Astrocyte of the cerebellum (primary cell): Measurements from ENCODE around the gene SCML1.

Experiments used
- DNase-seq: peaks from one replicate; pipeline ENCODE4 v3.0.0-alpha.2; 2011; ENCODE audit warnings: low read depth
- H3K4me3 ChIP-seq: 2 replicates; pipeline ENCODE4 v1.5.1; 2011; ENCODE audit warnings: mild to moderate bottlenecking, low read depth, low read length, moderate library complexity
- in situ Hi-C: cut with HindIII; loops from 2 replicates; pipeline ENCODE4 v1.10.0; 2017; ENCODE audit warnings: low sequenced_read_pairs
- TF ChIP-seq, protein P1 (sequence below): IDR thresholded peaks from 2 replicates; pipeline ENCODE4 v1.5.1; 2012; ENCODE audit warnings: low read length, low read depth, moderate library complexity, mild to moderate bottlenecking; ENCODE audit errors: missing control alignments

SCML1 gene

DNA sequence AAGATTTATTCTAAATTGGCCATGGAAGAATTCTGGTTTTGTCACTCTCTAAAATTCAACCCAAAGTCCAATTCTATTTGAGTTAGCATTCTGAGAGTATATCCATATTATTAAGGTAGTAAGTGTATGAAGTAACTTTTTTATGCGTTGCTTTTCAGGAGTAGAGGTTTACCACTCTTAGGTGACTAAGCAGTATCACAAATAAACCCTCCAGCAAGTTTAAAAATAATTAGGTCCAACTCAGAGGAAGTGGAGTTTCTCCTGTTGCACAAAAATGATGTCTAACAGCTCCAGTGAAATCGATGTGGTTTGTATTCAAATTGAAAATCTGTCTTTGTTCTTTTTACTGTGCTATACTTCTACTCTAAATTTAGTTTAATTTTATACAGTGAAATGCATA lies 6.6 kb downstream of the SCML1 start:
- H3K4me3 ChIP-seq = no peak overlapping the region
- in situ Hi-C loops = no loop called here
- no peak for DNase-seq
- TF ChIP-seq, protein P1, sequence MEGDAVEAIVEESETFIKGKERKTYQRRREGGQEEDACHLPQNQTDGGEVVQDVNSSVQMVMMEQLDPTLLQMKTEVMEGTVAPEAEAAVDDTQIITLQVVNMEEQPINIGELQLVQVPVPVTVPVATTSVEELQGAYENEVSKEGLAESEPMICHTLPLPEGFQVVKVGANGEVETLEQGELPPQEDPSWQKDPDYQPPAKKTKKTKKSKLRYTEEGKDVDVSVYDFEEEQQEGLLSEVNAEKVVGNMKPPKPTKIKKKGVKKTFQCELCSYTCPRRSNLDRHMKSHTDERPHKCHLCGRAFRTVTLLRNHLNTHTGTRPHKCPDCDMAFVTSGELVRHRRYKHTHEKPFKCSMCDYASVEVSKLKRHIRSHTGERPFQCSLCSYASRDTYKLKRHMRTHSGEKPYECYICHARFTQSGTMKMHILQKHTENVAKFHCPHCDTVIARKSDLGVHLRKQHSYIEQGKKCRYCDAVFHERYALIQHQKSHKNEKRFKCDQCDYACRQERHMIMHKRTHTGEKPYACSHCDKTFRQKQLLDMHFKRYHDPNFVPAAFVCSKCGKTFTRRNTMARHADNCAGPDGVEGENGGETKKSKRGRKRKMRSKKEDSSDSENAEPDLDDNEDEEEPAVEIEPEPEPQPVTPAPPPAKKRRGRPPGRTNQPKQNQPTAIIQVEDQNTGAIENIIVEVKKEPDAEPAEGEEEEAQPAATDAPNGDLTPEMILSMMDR = no peak

DNA sequence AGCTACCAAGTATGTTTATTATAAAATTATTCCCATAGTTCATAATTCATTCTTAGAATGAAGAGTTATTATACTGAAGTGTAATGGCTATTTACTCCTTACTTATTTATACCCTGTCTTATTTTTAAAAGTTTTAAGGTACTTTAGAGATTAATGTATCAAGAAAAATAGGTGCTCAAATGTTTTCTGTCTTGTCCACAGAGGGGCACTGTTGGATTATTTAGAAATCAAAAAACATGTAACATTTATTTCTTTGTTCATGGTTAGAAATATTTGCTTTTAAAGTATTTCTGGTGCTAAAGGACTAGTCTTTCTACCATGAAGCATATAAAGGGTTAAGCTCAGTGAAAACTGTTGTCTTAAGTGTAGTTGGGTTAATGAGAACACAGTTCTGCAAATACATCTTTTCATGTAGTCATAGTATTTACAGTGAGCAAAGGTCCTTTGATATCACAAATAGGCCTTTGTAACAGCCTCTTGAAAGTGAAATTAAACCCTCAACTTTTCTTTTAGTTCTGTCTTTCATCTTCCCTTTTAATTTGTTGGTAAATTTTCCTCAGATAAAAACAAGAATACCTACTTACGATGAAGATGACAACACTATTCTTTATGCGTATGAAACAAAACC lies 7.7 kb downstream of the SCML1 start:
- in situ Hi-C loops = no loop called here
- TF ChIP-seq, protein P1 = no peak
- DNase-seq = no peak
- H3K4me3 ChIP-seq = no peak overlapping the region

DNA sequence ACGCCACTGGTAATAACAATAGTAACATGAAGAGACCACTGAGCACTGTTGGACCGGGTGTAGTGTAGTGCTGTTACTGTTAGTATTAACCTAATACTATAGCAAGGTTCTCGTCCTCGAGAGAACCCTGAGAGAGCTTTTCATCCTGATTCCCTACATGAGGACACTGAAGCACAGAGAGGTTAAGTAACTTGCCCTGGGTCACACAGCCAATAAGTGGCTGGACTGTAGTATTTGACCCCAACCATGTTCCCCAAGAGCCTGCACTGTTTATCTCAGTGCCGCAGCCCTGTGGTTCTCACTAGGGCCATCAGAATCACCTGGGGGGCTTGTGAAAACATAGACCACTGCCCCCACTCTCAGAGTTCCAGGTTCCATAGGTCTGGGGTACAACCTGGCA lies 10.4 kb downstream of the SCML1 start:
- H3K4me3 ChIP-seq = no peak overlapping the region
- in situ Hi-C loops = no loop called here
- TF ChIP-seq, protein P1 = no peak
- no peak for DNase-seq

DNA sequence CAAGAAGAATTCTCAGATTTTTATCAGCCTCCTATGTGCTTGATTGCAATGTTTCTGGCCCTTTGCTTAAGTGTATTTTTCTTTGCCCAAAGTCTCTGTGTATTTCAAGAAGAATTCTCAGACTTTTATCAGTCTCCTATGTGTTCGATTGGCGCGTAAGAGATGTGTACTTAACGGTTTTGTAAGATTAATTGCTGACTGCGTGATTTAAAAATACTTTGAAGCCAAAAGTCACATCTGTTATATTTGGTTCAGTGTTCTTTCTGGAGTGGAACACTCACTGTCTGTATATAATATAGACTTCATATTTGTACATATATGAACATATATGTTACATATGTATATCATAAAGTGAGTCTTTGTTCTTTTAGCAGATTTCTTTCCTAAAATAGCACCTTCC lies 11.4 kb downstream of the SCML1 start:
- no peak overlapping the region for H3K4me3 ChIP-seq
- no peak for DNase-seq
- in situ Hi-C loops = no loop called here
- TF ChIP-seq, protein P1 = no peak

DNA sequence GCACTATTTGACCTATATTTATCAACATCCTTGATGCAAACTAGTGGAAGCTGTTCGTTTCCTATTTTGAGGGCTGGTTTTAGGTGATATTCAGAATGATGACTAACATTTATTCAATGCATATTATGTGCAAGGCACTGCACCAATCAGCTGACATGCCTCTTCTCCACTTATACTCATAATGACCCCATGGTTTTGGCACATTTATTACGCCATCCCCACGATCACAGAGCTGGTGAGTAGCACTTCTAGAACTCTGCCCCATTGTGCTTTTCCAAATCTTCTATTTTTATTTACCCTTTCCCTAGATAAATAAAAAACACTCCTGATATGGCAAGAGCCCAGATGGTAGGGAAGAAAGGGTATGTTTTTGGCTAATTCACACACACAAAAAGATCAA lies 13.1 kb downstream of the SCML1 start:
- in situ Hi-C loops = no loop called here
- TF ChIP-seq, protein P1 = no peak
- DNase-seq = no peak
- H3K4me3 ChIP-seq = no peak overlapping the region

GRCh38 chrX:17758382-17758781 lies 21.1 kb downstream of the SCML1 start:
- in situ Hi-C loops = no loop called here
- no peak overlapping the region for H3K4me3 ChIP-seq
- no peak for DNase-seq
- TF ChIP-seq, protein P1 = no peak

DNA sequence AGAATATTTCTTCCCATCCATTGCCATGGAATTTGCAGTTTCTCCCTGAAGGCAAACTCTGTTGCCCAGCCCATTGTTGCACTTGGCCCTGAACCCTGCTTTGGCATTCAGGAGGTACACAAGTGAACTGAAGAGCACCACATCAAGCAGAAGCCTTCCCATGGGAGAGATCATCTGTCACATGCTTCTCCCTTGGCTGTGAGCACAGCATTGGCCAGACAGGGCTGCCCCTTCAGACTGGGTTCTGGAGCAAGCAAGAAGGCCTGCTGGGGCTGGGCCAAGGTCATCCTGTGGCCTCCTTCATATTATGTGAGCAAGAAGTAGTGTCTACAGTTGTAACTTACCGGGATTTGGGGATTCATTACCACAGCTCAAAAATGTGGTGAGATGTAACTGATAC lies 22.7 kb downstream of the SCML1 start:
- TF ChIP-seq, protein P1 = no peak
- no peak for DNase-seq
- no peak overlapping the region for H3K4me3 ChIP-seq
- in situ Hi-C loops = no loop called here
